HL-60 (cell line): ENCODE measurements around the gene ZNF785.

Experiments used
- GABPA ChIP-seq: IDR thresholded peaks from 2 replicates; pipeline ENCODE4 v1.6.1; 2012; ENCODE audit warnings: low read depth
- POLR2AphosphoS5 ChIP-seq: IDR thresholded peaks from 2 replicates; pipeline ENCODE4 v1.6.1; 2012; ENCODE audit warnings: low read depth
- REST ChIP-seq: IDR thresholded peaks from 2 replicates; pipeline ENCODE4 v1.6.1; 2012; ENCODE audit warnings: low read depth; ENCODE audit not compliant: insufficient replicate concordance
- TF ChIP-seq, protein P1 (sequence below): IDR thresholded peaks from one replicate; pipeline ENCODE4 v1.5.1; 2011; ENCODE audit warnings: low read length, control low read depth, inconsistent platforms; ENCODE audit not compliant: insufficient read depth

GRCh38 chr16:30569281-30569680 lies 16.2 kb downstream of the ZNF785 start:
- TF ChIP-seq, protein P1, sequence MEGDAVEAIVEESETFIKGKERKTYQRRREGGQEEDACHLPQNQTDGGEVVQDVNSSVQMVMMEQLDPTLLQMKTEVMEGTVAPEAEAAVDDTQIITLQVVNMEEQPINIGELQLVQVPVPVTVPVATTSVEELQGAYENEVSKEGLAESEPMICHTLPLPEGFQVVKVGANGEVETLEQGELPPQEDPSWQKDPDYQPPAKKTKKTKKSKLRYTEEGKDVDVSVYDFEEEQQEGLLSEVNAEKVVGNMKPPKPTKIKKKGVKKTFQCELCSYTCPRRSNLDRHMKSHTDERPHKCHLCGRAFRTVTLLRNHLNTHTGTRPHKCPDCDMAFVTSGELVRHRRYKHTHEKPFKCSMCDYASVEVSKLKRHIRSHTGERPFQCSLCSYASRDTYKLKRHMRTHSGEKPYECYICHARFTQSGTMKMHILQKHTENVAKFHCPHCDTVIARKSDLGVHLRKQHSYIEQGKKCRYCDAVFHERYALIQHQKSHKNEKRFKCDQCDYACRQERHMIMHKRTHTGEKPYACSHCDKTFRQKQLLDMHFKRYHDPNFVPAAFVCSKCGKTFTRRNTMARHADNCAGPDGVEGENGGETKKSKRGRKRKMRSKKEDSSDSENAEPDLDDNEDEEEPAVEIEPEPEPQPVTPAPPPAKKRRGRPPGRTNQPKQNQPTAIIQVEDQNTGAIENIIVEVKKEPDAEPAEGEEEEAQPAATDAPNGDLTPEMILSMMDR: no peak
- no peak for TF ChIP-seq REST
- no peak for TF ChIP-seq POLR2AphosphoS5
- TF ChIP-seq GABPA: no peak
